Choroid plexus epithelial cell (primary cell): ENCODE results near the gene PRM1.

Experiments
- DNase-seq: peaks from one replicate; pipeline ENCODE4 v3.0.0-alpha.2; 2010; ENCODE audit warnings: low read depth
- H3K4me3 ChIP-seq: 2 replicates; pipeline ENCODE4 v1.5.1; 2011; ENCODE audit warnings: low read depth, mild to moderate bottlenecking, control low read depth, low read length, moderate library complexity
- CTCF ChIP-seq: conservative IDR thresholded peaks from 2 replicates; pipeline ENCODE4 v1.5.1; 2011; ENCODE audit warnings: low read depth, mild to moderate bottlenecking, control low read depth, inconsistent platforms, low read length, moderate library complexity

Gene PRM1

GRCh38 chr16:11242658-11243057 lies 38.5 kb downstream of the PRM1 start:
- no peak for DNase-seq
- no peak for TF ChIP-seq CTCF
- H3K4me3 ChIP-seq, result no peak overlapping the region

GRCh38 chr16:11241480-11242204 lies 39.5 kb downstream of the PRM1 start:
- no peak for DNase-seq
- H3K4me3 ChIP-seq, result no peak overlapping the region
- no peak for TF ChIP-seq CTCF

GRCh38 chr16:11240636-11241473 lies 40.3 kb downstream of the PRM1 start:
- no peak for TF ChIP-seq CTCF
- no peak overlapping the region for H3K4me3 ChIP-seq
- no peak for DNase-seq

- no peak overlapping the region for H3K4me3 ChIP-seq
- TF ChIP-seq CTCF, result no peak
- DNase-seq, result no peak
These were observed 41.2 kb downstream of the PRM1 start for GRCh38 chr16:11239644-11240632.

- no peak for TF ChIP-seq CTCF
- no peak for DNase-seq
- no peak overlapping the region for H3K4me3 ChIP-seq
These were observed 42.6 kb downstream of the PRM1 start for GRCh38 chr16:11238272-11239202.
